GM04503 (cell line): ENCODE measurements around the gene ZNF488.
A peak's percentile ranks its signal among the peaks of the same experiment; 100 is the strongest.
"Not testable (repeated sequence)": the region's sequence is repeated elsewhere in the genome, so short reads cannot be mapped to it uniquely, and the experiment has no call there.

Source experiments
- DNase-seq: peaks from one replicate; pipeline ENCODE4 v3.0.0-alpha.2; 2012; ENCODE audit warnings: low read depth

The ZNF488 gene

GRCh38 chr10:47409171-47409865 is 25.2 kb upstream of the ZNF488 start:
- DNase-seq = no peak

DNA sequence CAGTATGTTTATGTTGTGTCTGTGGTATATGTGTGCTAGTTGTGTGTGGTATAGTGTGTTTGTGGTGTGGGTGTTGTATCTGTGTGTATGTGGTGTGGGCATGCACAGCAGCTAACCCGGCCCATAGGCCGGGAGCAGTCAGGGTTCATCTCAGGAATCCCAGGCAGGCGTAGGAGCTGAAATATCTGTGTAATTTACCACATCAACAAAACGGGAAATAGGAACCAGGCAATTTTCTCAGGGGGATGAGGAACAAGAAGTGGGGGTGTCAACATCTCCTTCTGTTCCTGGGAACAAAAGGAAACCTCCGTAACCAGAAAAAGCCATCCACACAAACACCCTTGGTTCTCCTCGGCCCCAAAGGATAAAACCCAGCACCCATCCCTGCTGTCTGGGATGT is 24.5 kb upstream of the ZNF488 start:
- no peak for DNase-seq

DNA sequence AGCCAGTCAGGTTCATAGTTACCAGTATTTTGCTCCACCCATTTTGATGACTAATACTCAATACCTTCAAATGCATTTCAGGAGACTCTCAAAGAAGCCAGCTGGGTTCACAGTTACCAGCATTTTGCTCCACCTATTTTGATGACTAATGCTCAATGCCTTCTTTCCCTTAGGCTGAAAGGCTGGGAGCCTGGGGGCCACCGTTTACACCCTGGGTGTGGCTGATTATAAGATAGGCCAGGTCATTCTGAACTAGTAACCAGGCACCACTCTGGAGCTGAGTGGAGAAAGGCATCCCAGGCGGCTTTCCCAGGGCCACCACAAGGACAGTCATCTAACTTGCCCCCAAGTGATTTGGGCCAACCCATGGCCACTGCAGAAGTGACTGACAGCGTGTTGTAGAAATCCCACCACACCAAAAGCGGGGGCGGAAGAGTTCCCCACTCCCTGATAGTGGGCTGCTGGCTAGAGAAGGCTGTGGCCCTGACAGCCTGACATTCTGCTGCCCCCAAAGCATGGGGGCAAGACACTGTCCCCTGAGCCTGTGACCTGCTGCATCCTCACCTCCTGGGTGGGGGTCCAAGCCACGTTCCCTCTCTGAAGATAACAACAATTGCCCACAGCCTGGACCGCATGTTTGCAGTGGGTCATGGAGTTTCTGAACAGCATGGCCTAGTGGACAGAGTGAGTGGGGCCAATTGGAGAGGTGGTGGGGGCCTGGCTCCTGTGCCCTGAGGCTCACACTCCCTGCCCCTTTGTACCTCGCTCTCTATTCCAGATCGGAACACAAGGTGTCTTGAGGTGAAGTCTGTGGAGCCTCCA is 23.0 kb upstream of the ZNF488 start:
- peak; percentile 40 for DNase-seq

DNA sequence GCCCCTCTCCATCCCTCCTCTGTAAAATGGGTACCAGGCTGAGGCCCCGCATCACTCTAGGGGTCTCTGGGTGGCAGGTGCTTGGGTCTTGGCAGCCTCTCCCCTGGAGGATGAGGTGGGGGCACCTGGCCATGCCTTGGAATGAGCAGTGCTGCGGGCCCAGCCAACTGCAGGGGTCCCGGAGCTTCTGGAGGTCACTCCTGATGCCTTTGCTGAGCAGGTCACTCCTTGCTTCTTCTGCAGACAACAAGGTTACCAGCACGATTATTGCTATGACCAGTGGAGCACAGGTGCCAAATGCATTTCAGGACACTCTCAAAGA is 22.4 kb upstream of the ZNF488 start:
- no peak for DNase-seq

DNA sequence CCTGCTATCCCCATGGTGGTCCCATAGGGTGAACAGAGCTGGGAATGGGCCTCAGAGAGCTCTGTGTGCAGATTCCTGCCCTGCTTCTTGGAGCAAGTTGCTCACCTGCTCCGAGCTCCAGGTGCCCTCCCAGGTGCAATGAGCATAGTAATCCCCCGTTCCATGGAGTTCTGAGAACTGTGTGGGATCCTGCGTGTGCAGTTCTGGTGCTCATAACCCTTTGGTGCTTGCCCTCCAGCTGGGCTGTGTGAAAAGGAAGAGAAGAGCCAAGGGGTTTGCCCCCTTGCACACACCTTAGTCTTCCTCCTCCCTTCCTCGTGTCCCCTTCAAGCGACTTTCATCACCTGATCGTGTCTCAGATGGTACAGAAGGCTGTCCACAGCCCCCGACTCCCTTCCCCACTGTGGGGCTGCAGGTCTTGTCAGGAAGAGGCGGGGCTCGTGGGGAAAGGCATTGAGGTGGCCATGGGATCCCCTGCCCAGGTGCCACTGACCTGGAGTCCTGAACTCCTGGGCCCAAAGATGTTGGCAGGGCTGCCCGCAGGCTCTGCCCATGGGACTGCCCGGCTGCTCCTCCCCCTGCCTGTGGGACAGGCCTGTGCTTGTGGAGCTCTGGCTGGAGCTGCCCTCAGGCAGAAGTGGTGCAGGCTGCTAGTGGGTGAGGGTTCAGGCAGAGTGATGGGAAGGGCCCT is 21.9 kb upstream of the ZNF488 start:
- DNase-seq = no peak

GRCh38 chr10:47404937-47405336 is 20.8 kb upstream of the ZNF488 start:
- no peak for DNase-seq

DNA sequence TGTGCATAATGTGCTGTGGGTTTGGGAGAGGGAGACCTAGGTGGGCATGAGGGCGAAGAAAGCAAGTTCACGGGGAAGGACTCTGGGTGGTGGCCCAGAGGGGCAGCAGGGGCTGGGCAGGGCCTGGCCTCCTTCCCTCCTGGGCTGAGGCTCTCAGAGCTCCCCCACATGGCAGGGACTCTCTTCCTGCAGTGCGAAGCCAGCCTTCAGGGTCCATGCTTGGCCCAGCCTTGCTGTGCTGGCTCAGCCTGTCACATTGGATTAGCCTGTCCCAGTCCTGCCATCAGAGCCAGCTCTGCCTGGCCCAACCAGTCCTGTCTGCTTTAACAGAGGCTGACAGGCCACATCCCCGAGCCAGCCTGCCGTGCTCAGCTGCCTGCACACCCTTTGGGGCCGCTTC is 20.4 kb upstream of the ZNF488 start:
- DNase-seq = no peak

GRCh38 chr10:47403446-47404318 is 19.6 kb upstream of the ZNF488 start:
- no peak for DNase-seq

DNA sequence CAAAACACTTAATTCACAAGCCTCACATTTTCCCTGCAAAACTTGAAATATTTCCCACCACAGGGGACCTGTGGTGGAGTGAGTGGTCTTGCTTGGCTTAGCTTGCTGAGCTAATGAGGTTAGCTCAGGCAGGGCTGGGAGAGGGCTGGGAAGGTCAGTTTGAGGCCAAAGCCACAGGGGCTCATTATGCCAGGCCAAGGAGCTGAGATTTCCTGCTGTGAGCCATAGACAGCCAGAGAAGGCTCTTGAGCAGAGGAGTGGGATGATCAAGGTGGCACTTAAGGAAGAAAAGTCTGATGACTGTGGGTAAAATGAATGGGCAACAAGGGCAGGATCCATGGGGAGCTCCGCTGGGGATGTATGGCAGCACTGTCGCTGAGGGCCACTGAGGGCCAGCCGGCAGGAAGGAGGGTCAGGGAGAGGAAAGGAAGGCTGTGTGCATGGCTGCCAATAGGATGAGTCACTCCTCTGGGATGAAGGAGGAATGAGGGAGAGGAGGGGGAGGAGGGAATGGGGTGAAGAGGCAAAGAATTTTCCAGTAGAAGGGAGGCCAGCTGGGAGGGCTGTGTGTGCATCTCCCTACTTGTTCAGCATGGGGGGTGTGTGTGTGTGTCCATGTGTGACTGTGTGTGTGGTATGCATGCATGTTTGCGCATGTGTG is 18.7 kb upstream of the ZNF488 start:
- peak; percentile 74 for DNase-seq

- no peak for DNase-seq
Measured at GRCh38 chr10:47401874-47402640, 18.0 kb upstream of the ZNF488 start.

GRCh38 chr10:47401210-47401609 is 17.1 kb upstream of the ZNF488 start:
- DNase-seq = no peak

DNA sequence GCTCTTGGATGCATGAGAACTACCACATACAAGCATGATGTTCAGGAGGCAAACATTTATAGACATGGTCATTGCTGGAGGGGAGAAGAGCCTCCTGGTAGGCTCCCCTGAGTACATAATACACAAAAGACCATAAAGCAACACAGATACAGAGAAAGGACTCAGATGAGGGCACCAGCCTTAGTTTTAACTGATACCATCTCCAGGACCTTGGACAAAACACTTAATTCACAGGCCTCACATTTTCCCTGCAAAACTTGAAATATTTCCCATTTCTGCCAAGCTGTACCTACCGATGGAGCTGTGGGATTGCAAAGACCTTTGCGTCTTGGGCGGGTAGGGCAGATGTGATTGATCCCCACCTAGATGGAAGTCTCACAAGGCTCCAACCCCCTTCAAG is 16.7 kb upstream of the ZNF488 start:
- DNase-seq = no peak

- DNase-seq = no peak
Measured at GRCh38 chr10:47400251-47400650, 16.2 kb upstream of the ZNF488 start.

- DNase-seq = no peak
Measured at GRCh38 chr10:47397256-47397655, 13.2 kb upstream of the ZNF488 start.

- no peak for DNase-seq
Measured at GRCh38 chr10:47396311-47396717, 12.2 kb upstream of the ZNF488 start.

DNA sequence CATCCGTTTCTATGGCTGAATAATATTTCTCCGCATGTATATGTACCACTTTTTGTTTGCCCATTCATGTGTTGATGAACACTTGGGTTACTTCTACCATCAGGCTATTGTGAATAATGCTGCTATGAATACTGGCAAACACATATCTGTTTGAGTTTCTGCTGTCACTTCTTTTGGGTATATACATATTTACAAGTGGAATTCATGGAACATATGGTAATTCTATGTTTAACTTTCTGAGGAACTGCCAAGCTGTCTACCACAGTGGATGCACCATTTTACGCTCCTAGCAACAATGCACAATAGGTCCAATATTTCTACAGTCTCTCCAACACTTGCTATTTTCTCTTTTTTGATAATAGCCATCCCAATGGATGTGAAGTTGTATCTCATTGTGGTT is 5.5 kb upstream of the ZNF488 start:
- no peak for DNase-seq

GRCh38 chr10:47388879-47389278 is 4.8 kb upstream of the ZNF488 start:
- no peak for DNase-seq

GRCh38 chr10:47386104-47386503 is 2.0 kb upstream of the ZNF488 start:
- DNase-seq = not testable (repeated sequence)

DNA sequence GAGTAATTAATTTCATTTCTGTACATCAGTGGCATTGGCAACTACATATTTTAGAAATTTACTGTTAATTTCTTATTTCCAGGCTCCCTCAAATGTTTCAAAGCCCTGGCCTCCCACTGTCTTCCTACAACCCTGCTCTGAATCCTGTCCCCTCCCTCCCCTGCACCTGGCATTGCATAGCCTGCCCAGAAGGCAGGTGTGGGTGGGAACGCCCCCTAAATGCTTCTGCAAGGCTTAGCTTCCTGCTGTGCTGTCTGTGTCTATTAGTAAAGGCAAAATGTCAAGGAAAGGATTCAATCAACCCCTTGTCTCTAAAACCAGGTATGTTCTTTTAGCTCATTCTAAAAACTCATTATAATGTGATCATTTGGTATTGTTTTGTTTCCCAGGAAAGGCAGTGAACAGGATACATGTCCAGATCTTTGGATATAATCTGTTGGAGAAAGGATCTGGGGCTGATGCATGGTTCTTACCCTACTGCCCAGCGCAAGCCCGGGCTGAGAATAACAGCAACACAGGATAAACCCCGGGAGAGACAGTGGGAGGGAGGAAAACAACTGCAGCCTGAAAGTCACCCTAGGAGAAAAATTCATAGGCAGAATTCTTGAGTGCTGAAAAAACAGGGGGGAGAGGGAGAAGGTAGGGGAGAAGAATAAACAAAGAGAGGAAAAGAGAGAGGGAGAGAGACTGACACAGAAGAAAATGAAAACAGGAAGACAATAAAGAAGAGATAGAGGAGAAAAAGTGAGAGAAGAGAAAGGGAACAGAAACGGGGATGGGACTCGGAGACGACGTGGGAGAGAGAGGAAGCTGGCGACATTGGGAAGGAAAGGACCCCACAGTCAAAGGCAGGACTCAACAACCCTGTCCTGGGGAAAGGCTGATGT is 589 bp downstream of the ZNF488 start:
- no peak for DNase-seq
